ENCODE results near the gene RBPJL.

RBPJL gene

GRCh38 chr20:45306431-45306982 is at the start of gene RBPJL:
Gene RBPJL, plus strand, starts transcription at chr20:45306840. Its CDS starts 83 bp downstream, at chr20:45306923.
- no peak for DNase-seq (ENCODE audit: low read depth)

- no peak for DNase-seq (ENCODE audit: low read depth)
These were observed 49.5 kb upstream of the RBPJL start for GRCh38 chr20:45257161-45257560.

GRCh38 chr20:45257711-45258110 is 48.9 kb upstream of the RBPJL start:
- no peak for DNase-seq (ENCODE audit: low read depth)

- DNase-seq (ENCODE audit: low read depth), result no peak
These were observed 48.4 kb upstream of the RBPJL start for GRCh38 chr20:45258259-45258658.

GRCh38 chr20:45258664-45259063 is 48.0 kb upstream of the RBPJL start:
- DNase-seq (ENCODE audit: low read depth), result no peak

- DNase-seq (ENCODE audit: low read depth), result no peak
These were observed 42.9 kb upstream of the RBPJL start for GRCh38 chr20:45263556-45264266.

- DNase-seq (ENCODE audit: low read depth), result no peak
These were observed 39.7 kb upstream of the RBPJL start for GRCh38 chr20:45266977-45267376.

GRCh38 chr20:45268531-45268930 is 38.1 kb upstream of the RBPJL start:
- no peak for DNase-seq (ENCODE audit: low read depth)

- no peak for DNase-seq (ENCODE audit: low read depth)
These were observed 37.6 kb upstream of the RBPJL start for GRCh38 chr20:45269056-45269455.

- no peak for DNase-seq (ENCODE audit: low read depth)
These were observed 36.8 kb upstream of the RBPJL start for GRCh38 chr20:45269754-45270270.

- DNase-seq (ENCODE audit: low read depth), result no peak
These were observed 31.3 kb upstream of the RBPJL start for GRCh38 chr20:45275338-45275737.

- DNase-seq (ENCODE audit: low read depth), result no peak
These were observed 26.6 kb upstream of the RBPJL start for GRCh38 chr20:45279992-45280391.

- no peak for DNase-seq (ENCODE audit: low read depth)
These were observed 23.7 kb upstream of the RBPJL start for GRCh38 chr20:45282700-45283550.

- DNase-seq (ENCODE audit: low read depth), result no peak
These were observed 23.0 kb upstream of the RBPJL start for GRCh38 chr20:45283551-45284057.

GRCh38 chr20:45288376-45288775 is 18.3 kb upstream of the RBPJL start:
- DNase-seq (ENCODE audit: low read depth), result no peak

GRCh38 chr20:45288860-45289259 is 17.8 kb upstream of the RBPJL start:
- no peak for DNase-seq (ENCODE audit: low read depth)

GRCh38 chr20:45289942-45290676 is 16.5 kb upstream of the RBPJL start:
- DNase-seq (ENCODE audit: low read depth), result no peak

GRCh38 chr20:45290677-45291355 is 15.8 kb upstream of the RBPJL start:
- no peak for DNase-seq (ENCODE audit: low read depth)

GRCh38 chr20:45291526-45291925 is 15.1 kb upstream of the RBPJL start:
- no peak for DNase-seq (ENCODE audit: low read depth)

GRCh38 chr20:45292343-45292742 is 14.3 kb upstream of the RBPJL start:
- no peak for DNase-seq (ENCODE audit: low read depth)
